Sigmoid colon (tissue), 4 donors: ENCODE results near the gene YES1.

Experiments
- EP300 ChIP-seq, 4 donors: sonication (generic); formaldehyde crosslinking; IDR thresholded peaks; one replicate each; pipeline ENCODE4 v1.6.1; 2017; ENCODE audit warnings: antibody characterized with exemption in 4 of 4
- POLR2A ChIP-seq, 2 donors: fragments of 450-650 bp; IDR thresholded peaks; one replicate each; pipeline ENCODE4 v1.6.1; 2016; ENCODE audit warnings: antibody characterized with exemption in 2 of 2, mild to moderate bottlenecking in 2 of 2, moderate library complexity in 2 of 2
- POLR2AphosphoS5 ChIP-seq, 4 donors: sonication (generic); formaldehyde crosslinking; IDR thresholded peaks; one replicate each; pipeline ENCODE4 v1.6.1; 2017; ENCODE audit warnings: antibody characterized with exemption in 4 of 4
- TF ChIP-seq, protein P1 (sequence below), 4 experiments: fragments of 450-650 bp in 3 of 4; fragments of 200-600 bp in 1 of 4; IDR thresholded peaks; one replicate each; pipeline ENCODE4 v1.5.1; 2016 to 2019; ENCODE audit warnings: antibody characterized with exemption in 4 of 4, mild to moderate bottlenecking in 3 of 4, moderate library complexity in 2 of 4

DNA sequence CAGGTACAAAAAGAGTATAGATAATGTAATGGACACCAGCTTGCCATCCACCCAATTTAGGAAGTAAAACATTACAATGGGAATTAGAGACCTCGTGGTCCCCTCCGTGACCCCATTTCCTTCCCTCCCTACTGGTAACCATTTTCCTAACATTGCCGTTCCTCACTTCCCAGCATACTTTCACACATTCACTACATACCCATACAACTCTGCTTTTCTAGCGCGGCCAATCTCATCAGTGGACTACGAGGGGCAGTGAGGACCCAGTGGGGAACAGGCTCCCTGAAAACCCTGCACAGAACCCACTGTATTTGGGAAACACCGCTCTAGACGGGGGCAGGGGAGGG is 100.8 kb downstream of the YES1 start:
- no peak for TF ChIP-seq POLR2A (IDR thresholded peaks at IDR 0.05)
- TF ChIP-seq, protein P1, sequence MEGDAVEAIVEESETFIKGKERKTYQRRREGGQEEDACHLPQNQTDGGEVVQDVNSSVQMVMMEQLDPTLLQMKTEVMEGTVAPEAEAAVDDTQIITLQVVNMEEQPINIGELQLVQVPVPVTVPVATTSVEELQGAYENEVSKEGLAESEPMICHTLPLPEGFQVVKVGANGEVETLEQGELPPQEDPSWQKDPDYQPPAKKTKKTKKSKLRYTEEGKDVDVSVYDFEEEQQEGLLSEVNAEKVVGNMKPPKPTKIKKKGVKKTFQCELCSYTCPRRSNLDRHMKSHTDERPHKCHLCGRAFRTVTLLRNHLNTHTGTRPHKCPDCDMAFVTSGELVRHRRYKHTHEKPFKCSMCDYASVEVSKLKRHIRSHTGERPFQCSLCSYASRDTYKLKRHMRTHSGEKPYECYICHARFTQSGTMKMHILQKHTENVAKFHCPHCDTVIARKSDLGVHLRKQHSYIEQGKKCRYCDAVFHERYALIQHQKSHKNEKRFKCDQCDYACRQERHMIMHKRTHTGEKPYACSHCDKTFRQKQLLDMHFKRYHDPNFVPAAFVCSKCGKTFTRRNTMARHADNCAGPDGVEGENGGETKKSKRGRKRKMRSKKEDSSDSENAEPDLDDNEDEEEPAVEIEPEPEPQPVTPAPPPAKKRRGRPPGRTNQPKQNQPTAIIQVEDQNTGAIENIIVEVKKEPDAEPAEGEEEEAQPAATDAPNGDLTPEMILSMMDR (IDR thresholded peaks at IDR 0.05) = no peak
- TF ChIP-seq EP300 (IDR thresholded peaks at IDR 0.05) = no peak
- no peak for TF ChIP-seq POLR2AphosphoS5 (IDR thresholded peaks at IDR 0.05)
